ENCODE results near the gene RBBP6.

DNA sequence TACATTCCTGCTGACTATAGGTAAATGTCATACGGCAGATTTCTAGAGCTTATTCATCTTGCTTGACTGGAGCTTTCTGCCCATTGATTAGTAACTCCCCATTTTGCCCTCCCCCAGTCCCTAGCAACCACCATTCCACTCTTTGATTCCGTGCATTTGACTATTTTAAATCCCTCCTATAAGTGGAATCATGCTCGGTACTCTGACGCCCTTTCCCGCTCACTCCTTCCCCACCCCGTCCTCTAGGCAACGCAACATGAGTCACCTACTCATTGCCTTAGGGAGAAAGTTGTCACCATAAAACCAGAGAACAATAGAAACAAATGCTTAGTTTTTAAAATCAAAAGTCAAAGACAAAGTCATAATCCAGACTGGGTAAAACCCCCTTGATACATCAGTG is 45.5 kb upstream of the RBBP6 start:
- TF ChIP-seq POLR2A (IDR thresholded peaks at IDR 0.05; ENCODE audit: low read depth, low read length) (no peak), POLR2AphosphoS5 (IDR thresholded peaks at IDR 0.05; ENCODE audit: insufficient read depth, low read depth, low read length) (no peak), EZH2 (IDR thresholded peaks at IDR 0.05; ENCODE audit: borderline replicate concordance, low read depth, low read length, severe bottlenecking) (no peak), JUN (IDR thresholded peaks at IDR 0.05; ENCODE audit: borderline replicate concordance, insufficient read depth, insufficient read length, low read depth) (no peak), GATA2 (IDR thresholded peaks at IDR 0.05; ENCODE audit: insufficient read depth, insufficient read length, low read depth, low read length) (no peak), FOS (IDR thresholded peaks at IDR 0.05; ENCODE audit: borderline replicate concordance, insufficient read depth, low read length) (no peak)
- TF ChIP-seq, protein P1, sequence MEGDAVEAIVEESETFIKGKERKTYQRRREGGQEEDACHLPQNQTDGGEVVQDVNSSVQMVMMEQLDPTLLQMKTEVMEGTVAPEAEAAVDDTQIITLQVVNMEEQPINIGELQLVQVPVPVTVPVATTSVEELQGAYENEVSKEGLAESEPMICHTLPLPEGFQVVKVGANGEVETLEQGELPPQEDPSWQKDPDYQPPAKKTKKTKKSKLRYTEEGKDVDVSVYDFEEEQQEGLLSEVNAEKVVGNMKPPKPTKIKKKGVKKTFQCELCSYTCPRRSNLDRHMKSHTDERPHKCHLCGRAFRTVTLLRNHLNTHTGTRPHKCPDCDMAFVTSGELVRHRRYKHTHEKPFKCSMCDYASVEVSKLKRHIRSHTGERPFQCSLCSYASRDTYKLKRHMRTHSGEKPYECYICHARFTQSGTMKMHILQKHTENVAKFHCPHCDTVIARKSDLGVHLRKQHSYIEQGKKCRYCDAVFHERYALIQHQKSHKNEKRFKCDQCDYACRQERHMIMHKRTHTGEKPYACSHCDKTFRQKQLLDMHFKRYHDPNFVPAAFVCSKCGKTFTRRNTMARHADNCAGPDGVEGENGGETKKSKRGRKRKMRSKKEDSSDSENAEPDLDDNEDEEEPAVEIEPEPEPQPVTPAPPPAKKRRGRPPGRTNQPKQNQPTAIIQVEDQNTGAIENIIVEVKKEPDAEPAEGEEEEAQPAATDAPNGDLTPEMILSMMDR (IDR thresholded peaks at IDR 0.05; ENCODE audit: extremely low read depth in 1 of 2, insufficient read depth in 1 of 2, low read depth in 1 of 2, low read length in 2 of 2): no peak
- TF ChIP-seq, protein P2, sequence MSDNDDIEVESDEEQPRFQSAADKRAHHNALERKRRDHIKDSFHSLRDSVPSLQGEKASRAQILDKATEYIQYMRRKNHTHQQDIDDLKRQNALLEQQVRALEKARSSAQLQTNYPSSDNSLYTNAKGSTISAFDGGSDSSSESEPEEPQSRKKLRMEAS (IDR thresholded peaks at IDR 0.05; ENCODE audit: insufficient read depth, insufficient read length): no peak

Data from endothelial cell of umbilical vein (primary cell).